Endodermal cell (in vitro differentiated cells): Measurements from ENCODE around the gene LAMB4. TPM values are rescaled to one million over a fixed set of nuclear protein-coding genes. Genes with fewer than 3 reads are reported as not detected.
A peak's percentile ranks its signal among the peaks of the same experiment; 100 is the strongest.

Experiments
- DNase-seq: peaks from one replicate; pipeline ENCODE4 v3.0.0-alpha.2; 2017
- H3K27ac ChIP-seq: 2 replicates; pipeline ENCODE4 v1.5.1; 2013; ENCODE audit warnings: mild to moderate bottlenecking, low read depth, low read length, moderate library complexity
- H3K27me3 ChIP-seq: 2 replicates; pipeline ENCODE4 v1.6.1; 2013; ENCODE audit warnings: mild to moderate bottlenecking, low read length, moderate library complexity; ENCODE audit not compliant: insufficient read depth, control insufficient read depth, poor library complexity, severe bottlenecking
- H3K36me3 ChIP-seq: 2 replicates; pipeline ENCODE4 v1.7.0; 2013; ENCODE audit warnings: mild to moderate bottlenecking, low read length, moderate library complexity; ENCODE audit not compliant: control insufficient read depth, insufficient read depth
- H3K4me1 ChIP-seq: one replicate; pipeline ENCODE4 v1.7.0; 2013; ENCODE audit warnings: low read length; ENCODE audit not compliant: control insufficient read depth, insufficient read depth
- H3K4me3 ChIP-seq: 2 replicates; pipeline ENCODE4 v1.5.1; 2013; ENCODE audit warnings: mild to moderate bottlenecking, low read length, moderate library complexity
- H3K9ac ChIP-seq: 2 replicates; pipeline ENCODE4 v1.6.1; 2013; ENCODE audit warnings: mild to moderate bottlenecking, low read length, moderate library complexity; ENCODE audit not compliant: poor library complexity, severe bottlenecking; ENCODE audit errors: extremely low read depth
- H3K9me3 ChIP-seq: 2 replicates; pipeline ENCODE4 v1.6.1; 2013; ENCODE audit warnings: mild to moderate bottlenecking, low read length, moderate library complexity; ENCODE audit not compliant: control insufficient read depth
- H3K27ac Mint-ChIP-seq: 2 replicates; pipeline ENCODE4 v1.8.0; 2020; ENCODE audit warnings: mixed read lengths
- H3K27me3 Mint-ChIP-seq: 2 replicates; pipeline ENCODE4 v1.8.0; 2021; ENCODE audit warnings: mild to moderate bottlenecking, mixed read lengths; ENCODE audit not compliant: insufficient read depth
- H3K36me3 Mint-ChIP-seq: 2 replicates; pipeline ENCODE4 v1.8.0; 2020; ENCODE audit warnings: low read depth, mixed read lengths
- H3K4me1 Mint-ChIP-seq: 2 replicates; pipeline ENCODE4 v1.8.0; 2020; ENCODE audit warnings: mixed read lengths
- H3K4me3 Mint-ChIP-seq: 2 replicates; pipeline ENCODE4 v1.8.0; 2020; ENCODE audit warnings: mild to moderate bottlenecking, moderate library complexity, mixed read lengths
- H3K9me3 Mint-ChIP-seq: 2 replicates; pipeline ENCODE4 v1.8.0; 2020; ENCODE audit warnings: mild to moderate bottlenecking, mixed read lengths
- CTCF ChIP-seq: fragments of 200-600 bp; sonication (generic); conservative IDR thresholded peaks from 2 replicates; pipeline ENCODE4 v1.5.0; 2021; ENCODE audit warnings: antibody characterized with exemption, mild to moderate bottlenecking
- WGBS, 2 experiments: methylation state at CpG; one replicate each; pipeline versions ENCODE4 v1.1.5 to v1.1.7; 2013; ENCODE audit warnings: missing lambda C conversion rate in 2 of 2, mixed read lengths in 1 of 2; ENCODE audit not compliant: insufficient coverage in 1 of 2, insufficient read length in 1 of 2; 5-methylcytosine and 5-hydroxymethylcytosine counted together
- total RNA-seq, 2 donors: library from RNA; stranded (reverse); fragmentation: NEBNext Ultra II Directional in 1 of 2; extraction: Animal tissue kit (Norgen Biotek cat#: 25700) in 1 of 2; gene quantifications; 2 replicates in 1 of 2; 3 replicates in 1 of 2; pipeline ENCODE4 v1.2.1, GENCODE V29; 2021

Gene LAMB4
- total RNA-seq, 2 donors from 2014 or later, result not detected

- Mint-ChIP-seq H3K27me3 (no peaks in the 10 kb centered on the region), H3K27ac (no peak overlapping the region), H3K9me3 (no peaks in the 10 kb centered on the region), H3K4me1 (no peaks in the 10 kb centered on the region), H3K36me3 (no peaks in the 10 kb centered on the region), H3K4me3 (no peak overlapping the region)
- no peak overlapping the region for H3K27ac ChIP-seq
- DNase-seq, result no peak
- WGBS, 2 experiments, result 95% methylated on average over 2 of the region's 3 CpGs; no CpG with 5 or more reads in 1 of the 2 experiments
- H3K4me3 ChIP-seq, result no peak overlapping the region
- no peaks in the 10 kb centered on the region for H3K27me3 ChIP-seq
- TF ChIP-seq CTCF, result no peak
- no peak overlapping the region for H3K9ac ChIP-seq
- H3K4me1 ChIP-seq, result no peaks in the 10 kb centered on the region
- H3K9me3 ChIP-seq, result no peaks in the 10 kb centered on the region
- H3K36me3 ChIP-seq, result no peaks in the 10 kb centered on the region
Observed at GRCh38 chr7:108120196-108120595, 10.0 kb downstream of the LAMB4 start.

- TF ChIP-seq CTCF, result peak; percentile 77
- no peak for DNase-seq
- Mint-ChIP-seq H3K27me3 (no peaks in the 10 kb centered on the region), H3K9me3 (no peaks in the 10 kb centered on the region), H3K4me1 (no peaks in the 10 kb centered on the region), H3K27ac (no peak overlapping the region), H3K36me3 (no peaks in the 10 kb centered on the region), H3K4me3 (no peak overlapping the region)
- no peaks in the 10 kb centered on the region for H3K4me1 ChIP-seq
- no peaks in the 10 kb centered on the region for H3K27me3 ChIP-seq
- H3K36me3 ChIP-seq, result no peaks in the 10 kb centered on the region
- no peaks in the 10 kb centered on the region for H3K9me3 ChIP-seq
- H3K27ac ChIP-seq, result no peak overlapping the region
- no peak overlapping the region for H3K4me3 ChIP-seq
- no peak overlapping the region for H3K9ac ChIP-seq
- 100% methylated on average over 2 of the region's 2 CpGs; no CpG with 5 or more reads in 1 of the 2 experiments for WGBS, 2 experiments
Observed at GRCh38 chr7:108118959-108119358, 11.2 kb downstream of the LAMB4 start.

GRCh38 chr7:108114117-108114841 lies 15.9 kb downstream of the LAMB4 start:
- no peak overlapping the region for H3K27ac Mint-ChIP-seq
- H3K4me1 Mint-ChIP-seq, result peaks cover 2% of the 10 kb centered on the region
- no peak overlapping the region for H3K4me3 Mint-ChIP-seq
- Histone ChIP-seq H3K27me3 (no peaks in the 10 kb centered on the region), H3K4me3 (no peak overlapping the region), H3K9ac (no peak overlapping the region), H3K36me3 (no peaks in the 10 kb centered on the region), H3K9me3 (no peaks in the 10 kb centered on the region), H3K4me1 (no peaks in the 10 kb centered on the region), H3K27ac (no peak overlapping the region)
- no peaks in the 10 kb centered on the region for H3K27me3 Mint-ChIP-seq
- peak; percentile 91 for TF ChIP-seq CTCF
- WGBS, 2 experiments, result 60 to 64% methylated on average over 5 to 6 of the region's 6 CpGs
- H3K36me3 Mint-ChIP-seq, result no peaks in the 10 kb centered on the region
- no peaks in the 10 kb centered on the region for H3K9me3 Mint-ChIP-seq
- peak; percentile 84 for DNase-seq
